Measurements from ENCODE around the gene HHLA2.
A peak's percentile ranks its signal among the peaks of the same experiment; 100 is the strongest.
"Not testable (repeated sequence)": the region's sequence is repeated elsewhere in the genome, so short reads cannot be mapped to it uniquely, and the experiment has no call there.

The HHLA2 gene

DNA sequence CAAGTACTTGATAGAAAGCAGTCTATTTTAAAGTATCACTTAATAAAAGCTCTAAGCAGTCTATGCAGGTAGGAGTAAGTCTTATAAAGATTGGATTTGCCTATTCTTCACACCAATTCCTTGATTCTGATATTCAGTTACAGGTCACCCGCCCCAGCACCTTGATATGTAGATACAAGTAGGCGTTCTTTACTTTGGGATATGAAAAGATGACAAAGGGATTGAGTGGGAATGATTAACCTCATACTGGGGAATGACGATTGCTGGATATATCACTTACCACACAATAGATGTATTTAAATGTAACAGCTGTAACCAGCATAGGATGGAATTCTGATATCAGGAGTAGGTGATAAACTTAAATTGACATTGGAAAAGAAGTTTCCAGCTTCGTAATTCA, 47.1 kb downstream of the HHLA2 start:
- no peak for DNase-seq

DNA sequence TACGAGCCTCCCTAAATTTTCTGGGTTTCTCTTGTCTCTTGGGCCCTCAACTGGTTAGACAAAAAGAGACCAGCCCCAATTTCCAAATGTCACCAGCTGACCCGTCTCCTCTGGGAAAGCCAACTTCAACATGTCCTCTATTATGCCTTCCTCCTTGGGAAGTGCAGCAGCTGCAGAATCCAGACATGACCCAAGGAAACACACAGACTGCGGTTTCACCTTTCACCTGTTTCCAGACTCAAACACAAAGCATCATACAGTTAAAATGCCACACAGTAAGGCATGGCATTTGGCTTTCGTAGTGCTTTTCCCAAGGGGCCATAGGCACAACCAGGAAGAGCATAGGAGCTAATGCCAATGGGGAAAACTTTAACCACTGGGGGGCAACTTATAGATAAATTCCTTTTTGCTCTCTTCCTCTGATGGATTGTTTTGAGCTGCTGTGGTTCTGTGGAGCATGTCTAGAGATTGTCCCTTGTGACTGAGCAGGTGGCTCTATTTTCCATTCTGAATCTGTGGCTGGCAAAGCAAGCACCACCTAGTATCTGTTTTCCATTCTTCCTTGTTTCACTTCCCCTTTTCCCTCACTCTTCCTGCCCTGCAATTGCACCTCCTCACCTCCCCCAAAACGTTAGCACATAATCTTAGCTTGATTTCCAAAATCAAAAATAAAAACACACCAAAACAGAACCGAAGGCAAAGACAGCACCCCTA, 49.3 kb downstream of the HHLA2 start:
- no peak for DNase-seq

DNA sequence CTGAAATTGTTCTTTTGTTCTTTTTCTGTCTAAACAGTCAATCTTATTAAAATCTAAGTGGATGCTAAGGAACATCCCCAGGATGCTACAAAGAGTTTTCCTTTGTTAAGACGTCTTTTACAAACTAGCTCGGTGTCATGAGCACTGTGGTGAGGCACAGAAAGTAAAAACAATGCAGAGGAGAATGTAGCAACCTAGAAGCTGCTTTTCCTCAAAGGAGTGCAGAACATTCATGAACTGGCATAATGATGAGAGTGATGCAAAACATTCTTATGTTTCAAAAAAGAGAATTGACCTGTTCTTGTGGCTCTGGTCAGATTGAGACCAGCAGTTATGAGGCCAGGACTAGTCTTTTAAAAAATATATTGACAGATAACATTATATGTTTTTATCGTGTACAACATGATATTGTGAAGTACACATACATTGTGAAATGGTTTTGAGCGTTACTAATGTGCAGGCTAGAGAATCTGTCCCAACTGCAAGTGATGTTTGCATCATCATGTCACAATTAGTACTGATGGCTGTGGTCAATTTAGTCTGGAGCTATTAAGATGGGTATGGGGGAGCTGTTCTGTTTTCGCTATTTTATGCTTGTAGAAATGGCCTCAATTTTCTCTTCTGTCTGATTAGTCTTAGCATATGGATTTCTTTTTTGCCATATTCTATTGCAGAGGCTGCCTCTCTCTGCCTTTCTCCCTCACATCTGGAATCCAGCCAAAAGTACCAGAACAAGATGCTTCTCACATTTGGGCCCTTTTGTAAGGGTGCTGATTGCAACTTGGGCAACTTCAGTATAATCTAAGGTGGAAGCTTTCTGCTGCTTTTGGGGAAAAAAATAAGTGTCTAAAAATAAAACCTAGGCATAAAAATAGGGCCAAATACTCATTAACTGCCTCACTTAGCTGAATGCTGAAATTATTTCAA, 50.2 kb downstream of the HHLA2 start:
- DNase-seq: no peak

DNA sequence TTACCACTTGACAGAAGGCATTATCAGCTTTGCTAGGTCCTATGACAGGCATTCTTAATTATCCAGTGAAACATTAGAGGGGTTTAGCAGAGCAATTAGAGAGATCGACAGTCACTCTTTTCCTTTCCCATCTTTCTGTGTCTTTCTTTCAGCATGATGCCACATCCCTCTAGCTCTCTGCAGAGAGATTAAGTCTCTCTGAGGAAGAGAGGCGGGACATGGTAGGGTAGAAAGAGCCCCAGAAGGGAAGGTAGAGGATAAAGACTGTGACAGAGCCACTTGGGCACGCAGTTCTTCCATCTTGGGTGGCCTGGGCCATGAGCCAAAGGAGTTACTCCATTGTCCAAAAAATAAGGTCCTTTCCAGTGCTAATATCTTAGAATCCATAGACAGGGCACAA, 55.8 kb downstream of the HHLA2 start:
- DNase-seq: no peak

DNA sequence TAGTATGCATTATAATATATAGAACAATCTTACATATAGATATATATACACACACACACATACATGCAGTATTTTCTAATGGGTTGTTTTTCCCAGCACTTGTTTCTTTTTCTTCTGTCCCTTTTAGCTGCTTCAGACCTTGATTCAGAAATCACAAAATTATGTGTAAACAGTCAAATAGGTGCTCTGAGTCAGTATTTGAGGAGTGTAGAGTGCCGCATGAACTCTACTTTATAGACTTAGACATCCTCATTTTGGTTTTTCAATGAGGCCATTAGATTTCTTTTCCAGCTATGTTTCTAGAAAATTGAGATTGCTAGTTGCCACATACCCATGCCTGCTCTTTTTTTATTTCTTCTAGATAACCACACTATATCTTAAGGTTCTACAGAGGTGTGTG, 58.2 kb downstream of the HHLA2 start:
- DNase-seq: no peak

DNA sequence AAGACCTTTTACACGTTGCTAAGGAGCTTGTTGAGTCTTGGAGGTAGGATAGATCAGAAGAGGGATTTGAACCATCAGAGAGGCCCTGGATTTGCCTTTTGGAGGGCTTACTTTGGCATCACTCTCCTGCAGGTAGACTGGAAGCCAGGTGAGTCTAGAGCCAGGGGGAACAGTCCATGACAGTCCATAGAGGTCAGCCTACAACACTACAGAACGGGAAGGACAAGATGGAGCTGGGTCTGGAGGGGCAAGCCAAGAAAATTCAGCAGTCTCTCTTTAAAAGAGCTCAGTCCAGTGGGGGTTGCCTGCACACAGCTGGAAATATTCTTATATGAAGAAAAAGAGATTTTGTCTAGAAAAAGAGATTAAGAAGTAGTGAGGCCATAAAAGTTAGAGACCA, 60.7 kb downstream of the HHLA2 start:
- no peak for DNase-seq

DNA sequence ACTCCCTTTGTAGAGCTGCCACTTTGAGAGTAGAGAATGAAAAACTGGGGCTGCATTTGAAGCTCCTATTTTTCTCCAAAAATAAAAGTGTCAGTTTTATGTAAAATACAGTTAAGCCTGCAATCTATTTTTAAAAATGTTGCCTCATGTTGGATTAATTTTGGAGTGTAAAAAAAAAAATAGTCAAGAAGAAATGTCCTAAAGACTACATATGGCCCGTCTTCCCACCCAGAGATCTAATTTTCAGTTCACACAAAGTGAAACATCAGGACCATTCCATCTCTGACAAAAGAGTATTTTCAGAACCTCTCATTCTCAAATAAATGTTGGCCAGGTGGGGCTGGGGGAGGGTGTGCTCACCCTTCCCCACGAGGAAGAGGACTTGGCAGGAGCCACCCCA, 62.7 kb downstream of the HHLA2 start:
- no peak for DNase-seq

DNA sequence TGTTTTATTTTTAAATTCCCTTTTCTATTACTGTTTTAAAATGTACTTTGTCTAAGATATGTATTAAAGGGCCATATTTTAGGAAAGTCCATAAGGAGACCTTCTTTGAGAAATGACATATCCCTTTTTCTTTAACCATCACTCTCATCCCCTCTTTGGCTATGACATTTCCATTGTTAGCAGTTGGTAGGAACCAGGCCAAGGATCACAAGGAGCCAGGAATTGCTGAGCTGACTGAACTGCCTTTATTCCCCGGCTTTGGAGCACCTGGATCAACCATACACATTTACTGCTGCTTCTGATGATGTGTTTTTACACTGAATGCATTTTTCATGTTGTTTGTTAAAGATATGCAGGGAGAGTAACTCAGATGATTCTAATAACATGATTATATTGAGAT, 79.7 kb downstream of the HHLA2 start:
- DNase-seq: no peak

DNA sequence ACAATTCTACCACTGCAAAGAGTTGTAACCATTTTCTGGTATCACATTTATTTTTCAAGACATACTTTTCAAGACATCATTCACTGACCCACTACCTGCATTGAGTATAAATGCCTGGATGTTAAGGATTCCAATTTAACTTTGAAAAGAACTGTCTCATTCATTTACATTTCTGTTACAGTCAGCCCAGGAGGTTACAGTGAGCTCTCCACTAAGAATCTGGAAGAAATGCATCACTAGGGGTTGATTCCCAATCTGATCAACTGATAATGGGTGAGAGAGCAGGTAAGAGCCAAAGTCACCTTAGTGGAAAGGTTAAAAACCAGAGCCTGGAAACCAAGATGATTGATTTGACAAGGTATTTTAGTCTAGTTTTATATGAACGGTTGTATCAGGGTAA, 81.0 kb downstream of the HHLA2 start:
- no peak for DNase-seq

DNA sequence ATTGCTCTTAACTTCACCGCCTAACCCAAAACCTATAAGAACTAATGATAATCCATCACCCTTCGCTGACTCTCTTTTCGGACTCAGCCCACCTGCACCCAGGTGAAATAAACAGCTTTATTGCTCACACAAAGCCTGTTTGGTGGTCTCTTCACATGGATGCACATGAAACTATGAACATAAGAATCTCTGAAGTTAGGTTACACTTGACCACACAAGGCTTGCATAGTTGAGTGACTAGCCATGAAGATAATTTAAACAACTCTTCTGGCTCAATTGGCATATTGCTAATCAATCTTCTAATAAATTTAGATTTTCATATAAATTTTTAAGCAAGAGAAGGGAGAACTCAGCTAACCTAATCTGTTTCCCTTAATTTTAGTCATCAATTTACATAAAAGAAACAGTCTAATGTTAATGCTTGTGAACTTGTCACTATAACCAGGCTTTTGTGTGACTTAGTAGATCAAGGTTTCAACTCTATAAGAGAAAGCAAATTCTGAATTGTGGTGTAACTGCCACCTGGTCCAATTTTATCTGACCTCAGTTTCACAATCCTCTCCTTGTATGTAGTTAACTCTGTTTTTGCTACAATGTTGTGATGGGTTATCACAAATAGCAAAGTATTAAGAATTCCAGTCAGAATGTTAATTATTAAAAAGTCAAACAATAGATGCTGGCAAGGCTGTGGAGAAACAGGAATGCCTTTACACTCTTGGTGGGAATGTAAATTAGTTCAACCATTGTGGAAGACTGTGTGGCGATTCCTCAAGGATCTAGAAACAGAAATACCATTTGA, 82.0 kb downstream of the HHLA2 start:
- no peak for DNase-seq

DNA sequence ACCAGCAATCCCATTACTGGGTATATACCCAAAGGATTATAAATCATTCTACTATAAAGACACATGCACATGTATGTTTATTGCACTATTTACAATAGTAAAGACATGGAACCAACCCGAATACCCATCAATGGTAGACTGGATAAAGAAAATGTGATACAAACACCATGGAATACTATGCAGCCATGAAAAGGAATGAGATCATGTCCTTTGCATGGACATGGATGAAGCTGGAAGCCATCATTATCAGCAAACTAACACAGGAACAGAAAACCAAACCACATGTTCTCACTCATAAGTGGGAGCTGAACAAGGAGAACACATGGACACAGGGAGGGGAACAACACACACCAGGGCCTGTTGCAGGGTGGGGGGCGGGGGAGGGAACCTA, 82.6 kb downstream of the HHLA2 start:
- DNase-seq: not testable (repeated sequence)

DNA sequence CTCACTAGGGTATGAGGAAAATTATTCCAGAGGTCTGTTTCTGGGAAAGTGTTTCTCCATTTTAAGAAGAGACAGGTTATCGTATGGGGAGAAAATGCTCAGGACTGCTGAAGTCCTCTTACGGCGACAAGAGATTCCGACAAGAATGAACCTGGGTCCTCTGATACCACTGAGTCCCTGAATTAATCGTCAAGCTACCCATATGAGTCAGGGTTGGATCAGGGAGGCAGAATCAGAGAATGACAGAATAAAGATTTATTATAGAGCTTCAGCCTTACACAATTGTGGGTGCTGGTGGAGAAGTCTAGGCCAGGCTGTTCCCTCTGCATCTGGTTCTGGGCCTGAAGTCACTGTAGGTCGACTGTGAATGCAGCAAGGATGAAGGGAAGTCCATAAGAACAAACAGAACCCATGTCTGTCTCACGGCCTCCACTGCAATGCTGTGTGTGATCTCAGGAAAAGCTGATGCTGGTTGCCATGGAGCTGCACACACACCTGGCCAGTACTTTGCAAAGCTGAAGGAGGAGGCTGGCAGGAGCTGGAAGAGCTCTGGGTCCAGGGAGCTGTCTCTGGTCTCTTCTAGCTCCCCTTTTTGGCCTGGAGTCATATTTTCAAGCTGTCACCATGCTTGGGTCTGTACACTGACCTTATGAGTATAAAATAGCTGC, 83.9 kb downstream of the HHLA2 start:
- peak; percentile 22 for DNase-seq

DNA sequence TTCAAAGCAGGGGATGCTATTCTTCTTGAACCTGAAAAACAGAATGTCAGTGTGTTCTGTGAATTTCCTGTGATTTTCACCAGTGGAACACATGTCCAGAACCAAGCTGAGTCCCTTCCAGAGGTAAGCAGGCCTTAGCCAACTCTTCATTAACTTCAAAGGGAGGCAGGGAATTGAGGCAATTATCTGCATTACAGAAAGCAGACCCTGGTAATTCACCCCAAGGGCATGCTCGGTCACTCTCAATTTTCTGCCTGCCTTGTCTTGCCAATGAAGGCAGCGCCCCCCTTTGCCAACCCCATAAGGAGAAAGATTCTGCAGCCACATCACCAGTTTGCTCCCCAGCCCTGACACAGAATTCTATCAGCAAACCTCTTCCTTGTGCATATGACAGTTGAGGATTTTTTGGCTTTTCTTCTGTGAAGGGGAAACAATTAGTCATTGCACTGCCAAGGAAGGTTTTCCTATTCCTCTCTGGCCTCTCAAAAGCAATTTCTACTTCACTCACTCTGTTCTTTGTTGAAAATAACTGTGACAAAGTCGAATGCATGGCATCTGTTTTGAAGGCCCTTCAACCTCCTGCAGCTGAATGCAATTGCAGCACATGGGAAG, 85.3 kb downstream of the HHLA2 start:
- no peak for DNase-seq

DNA sequence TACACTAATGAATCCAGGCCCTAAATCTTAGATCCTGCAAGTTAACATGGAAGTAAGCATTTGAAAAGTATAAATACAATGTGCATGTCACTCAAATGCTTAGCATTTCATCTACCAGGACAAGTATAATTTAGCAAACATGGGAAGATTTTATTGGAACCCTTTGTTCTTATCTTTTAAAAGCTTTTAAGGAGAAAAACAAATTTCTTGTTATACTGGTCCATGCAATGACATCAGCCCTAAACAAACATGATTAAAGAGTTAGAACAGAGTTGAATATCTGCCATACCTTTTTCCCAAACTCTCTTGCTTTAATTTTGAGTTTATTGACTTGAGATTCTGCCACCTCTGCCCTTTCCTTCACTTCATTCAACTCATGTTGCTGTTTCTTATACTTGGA, 87.0 kb downstream of the HHLA2 start:
- no peak for DNase-seq

DNA sequence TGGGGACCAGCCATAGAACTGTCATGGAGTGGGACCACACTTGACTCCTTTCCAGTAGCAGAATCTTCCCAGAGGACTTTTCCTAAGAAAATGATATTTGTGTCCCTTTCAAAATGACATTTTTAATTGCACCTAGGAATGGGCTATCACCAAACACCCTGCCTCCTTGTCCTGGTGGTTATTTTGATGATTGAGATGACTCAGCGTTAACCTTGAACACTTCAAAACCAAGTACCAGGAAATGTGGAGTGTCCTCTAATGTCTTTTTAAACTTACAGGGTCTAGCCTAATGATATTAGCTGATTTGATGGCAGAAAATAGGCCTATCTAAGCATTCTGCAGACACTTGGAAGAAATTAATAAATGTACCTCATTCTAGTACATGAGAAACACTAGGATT, 90.7 kb downstream of the HHLA2 start:
- DNase-seq: no peak

DNA sequence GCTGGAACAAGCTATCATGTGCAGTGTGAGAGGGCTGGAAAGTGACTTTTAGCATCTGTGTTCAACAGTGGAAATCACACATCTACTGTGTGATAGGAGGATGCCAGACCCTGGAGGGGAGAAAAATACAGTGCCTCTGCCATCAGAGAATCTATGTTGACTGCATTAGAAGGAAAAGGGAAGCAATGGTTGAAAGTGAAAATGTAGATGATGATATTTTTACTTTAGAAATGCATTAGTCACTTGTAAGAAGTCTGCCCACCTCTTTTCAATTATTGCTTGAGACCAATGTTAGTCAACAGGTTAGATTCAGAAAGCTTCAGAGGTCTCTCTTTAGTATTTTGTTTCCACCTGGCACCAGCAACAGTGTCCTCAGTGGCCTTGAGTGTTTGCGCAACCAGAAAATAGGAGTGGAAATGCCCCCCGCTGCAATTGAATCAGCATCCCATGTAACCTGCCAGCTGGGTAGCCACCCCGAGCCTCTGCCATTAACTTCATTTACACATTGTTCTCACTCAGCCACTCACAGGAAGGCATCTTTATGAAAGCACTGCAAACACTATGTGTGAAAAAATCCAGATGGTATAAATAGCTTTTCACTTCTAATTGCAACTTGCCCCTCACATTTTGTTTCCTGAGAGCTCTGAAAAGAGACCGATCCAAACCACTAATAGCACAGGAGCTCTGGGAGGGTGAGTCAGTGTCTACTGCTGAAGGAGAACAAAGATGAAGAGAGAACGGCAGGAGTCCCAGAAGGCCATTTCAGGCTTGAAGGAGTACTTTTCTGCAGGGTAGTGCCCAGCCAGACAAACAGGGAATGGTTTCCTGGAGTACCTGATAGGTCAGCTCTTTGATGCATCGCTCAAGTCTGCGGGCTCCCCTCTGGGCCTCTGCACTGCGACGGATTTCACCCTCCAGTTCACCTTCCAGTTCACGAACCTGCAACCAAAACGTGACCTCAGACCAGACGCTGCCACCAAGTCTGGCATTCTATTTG, 92.1 kb downstream of the HHLA2 start:
- peak; percentile 79 for DNase-seq

DNA sequence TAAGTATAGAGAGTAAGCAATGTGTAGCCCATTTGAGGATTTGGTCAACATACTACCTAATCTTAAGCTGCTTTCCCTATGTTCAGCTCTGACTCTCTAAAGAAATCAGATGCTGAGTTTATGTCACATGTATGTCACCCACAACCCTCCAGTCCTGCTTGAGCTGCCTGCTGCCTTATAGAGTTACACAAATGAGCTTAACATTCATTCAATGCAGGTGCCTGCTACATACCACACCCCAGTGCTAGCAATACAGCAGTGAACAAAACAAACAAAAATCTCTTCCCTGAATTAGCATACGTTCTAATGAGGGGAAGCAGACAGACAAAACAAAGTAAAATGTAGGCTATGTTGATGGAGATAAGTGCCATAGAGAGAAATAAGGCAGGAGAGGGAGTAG, 93.0 kb downstream of the HHLA2 start:
- peak; percentile 69 for DNase-seq

DNA sequence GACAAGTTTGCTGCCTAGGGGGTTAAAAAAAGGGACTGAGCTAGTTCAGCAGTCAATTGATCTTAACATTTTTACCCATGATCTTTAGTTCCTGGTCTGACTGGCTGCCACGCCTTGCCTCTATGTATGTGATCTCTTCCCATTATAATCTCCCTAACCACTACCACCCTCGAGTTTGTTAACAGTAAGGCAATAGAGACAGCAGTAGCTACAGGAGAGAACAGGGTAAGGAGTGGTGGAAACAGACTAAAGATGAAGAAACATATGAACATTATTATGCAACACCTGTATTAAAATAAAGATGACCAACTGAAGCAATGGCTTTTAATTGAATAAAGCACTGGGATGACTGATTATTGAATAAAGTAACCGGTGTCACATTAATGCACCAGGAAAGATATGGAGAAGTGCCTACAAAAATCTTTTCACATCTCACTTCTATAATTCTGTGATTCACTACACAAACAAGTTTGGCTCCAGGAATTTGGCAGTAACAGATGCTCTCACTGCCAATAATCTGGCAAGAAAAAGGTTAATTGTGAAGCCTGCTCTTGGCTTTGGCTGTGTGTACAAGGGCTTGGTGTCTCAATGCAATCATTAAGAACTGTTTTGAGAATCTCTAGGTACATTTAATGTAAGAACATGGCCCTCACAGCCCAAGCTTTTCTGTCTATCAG, 95.7 kb downstream of the HHLA2 start:
- no peak for DNase-seq

DNA sequence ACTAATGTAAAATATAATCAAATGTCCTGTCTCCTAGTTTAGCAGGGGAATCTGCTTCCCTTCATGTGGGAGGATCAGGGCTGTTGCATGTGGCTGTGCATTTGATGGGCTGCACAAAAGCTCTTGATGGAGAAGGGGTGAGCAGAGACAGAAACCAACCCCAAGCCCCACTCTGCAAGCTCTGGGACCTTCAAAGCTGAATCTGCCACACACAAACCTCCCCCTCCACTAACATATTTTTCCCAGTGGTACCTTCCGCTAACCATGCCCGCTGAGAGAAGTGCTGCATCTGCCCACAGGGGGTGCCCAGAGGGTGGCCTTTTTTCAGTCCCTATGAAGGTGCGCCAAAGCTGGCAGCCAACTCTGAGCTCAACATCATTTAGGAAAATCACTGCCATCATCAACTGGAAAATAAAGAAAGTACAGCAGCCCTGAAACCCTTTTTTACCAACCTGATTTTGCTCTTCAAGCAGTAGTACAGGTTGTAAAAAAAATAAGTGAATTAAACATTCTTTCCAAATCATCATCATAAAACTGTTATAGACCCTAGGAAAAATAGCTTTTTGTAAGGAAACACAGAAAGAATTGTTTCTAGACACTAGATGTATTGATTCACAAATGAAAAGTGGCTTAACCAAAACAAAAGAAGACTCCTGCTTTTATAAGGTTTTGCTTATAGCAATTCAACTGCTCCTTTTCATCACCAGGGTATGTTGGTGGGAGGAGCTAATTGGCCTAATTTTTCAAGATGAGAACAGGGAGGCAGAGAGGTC, 97.0 kb downstream of the HHLA2 start:
- DNase-seq: no peak

DNA sequence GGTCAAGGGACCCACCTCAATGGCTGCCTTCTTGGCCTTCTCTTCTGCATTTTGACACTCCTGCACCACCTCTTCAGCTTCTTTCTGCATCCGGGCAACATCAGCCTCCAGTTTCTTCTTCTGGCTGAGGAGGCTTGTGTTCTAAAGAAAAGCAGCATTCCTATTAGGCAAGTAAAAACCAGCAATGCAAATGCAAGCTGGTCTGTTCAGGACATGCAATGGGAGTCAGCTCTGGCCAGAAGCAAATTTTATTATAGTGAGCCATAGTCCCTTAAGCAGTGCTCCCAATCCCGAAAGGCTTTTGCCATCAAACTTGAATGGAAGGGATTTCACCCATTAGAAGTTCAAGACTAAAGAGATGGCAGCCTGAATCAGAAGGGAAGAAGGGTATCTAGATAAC, 97.7 kb downstream of the HHLA2 start:
- no peak for DNase-seq
